ENCODE data around the gene CDK9.
A peak's percentile ranks its signal among the peaks of the same experiment; 100 is the strongest.

The CDK9 gene

GRCh38 chr9:127803507-127804352, 17.9 kb downstream of the CDK9 start:
- DNase-seq (ENCODE audit: low read depth): peak; percentile 24

- DNase-seq (ENCODE audit: low read depth): no peak
These were observed 19.8 kb downstream of the CDK9 start for GRCh38 chr9:127805620-127806019.

GRCh38 chr9:127806871-127807270, 21.0 kb downstream of the CDK9 start:
- DNase-seq (ENCODE audit: low read depth): no peak

- no peak for DNase-seq (ENCODE audit: low read depth)
These were observed 22.6 kb downstream of the CDK9 start for GRCh38 chr9:127808347-127809001.

GRCh38 chr9:127809002-127809539, 23.2 kb downstream of the CDK9 start:
- no peak for DNase-seq (ENCODE audit: low read depth)

- no peak for DNase-seq (ENCODE audit: low read depth)
These were observed 23.9 kb downstream of the CDK9 start for GRCh38 chr9:127809540-127810377.

GRCh38 chr9:127810378-127811187, 24.7 kb downstream of the CDK9 start:
- DNase-seq (ENCODE audit: low read depth): no peak

- no peak for DNase-seq (ENCODE audit: low read depth)
These were observed 26.2 kb downstream of the CDK9 start for GRCh38 chr9:127812011-127812410.

GRCh38 chr9:127812936-127813675, 27.3 kb downstream of the CDK9 start:
- DNase-seq (ENCODE audit: low read depth): no peak

GRCh38 chr9:127813686-127814226, 27.9 kb downstream of the CDK9 start:
- no peak for DNase-seq (ENCODE audit: low read depth)

GRCh38 chr9:127814619-127815511, 29.0 kb downstream of the CDK9 start:
- no peak for DNase-seq (ENCODE audit: low read depth)

- DNase-seq (ENCODE audit: low read depth): no peak
These were observed 29.9 kb downstream of the CDK9 start for GRCh38 chr9:127815512-127816361.

GRCh38 chr9:127816362-127816725, 30.5 kb downstream of the CDK9 start:
- DNase-seq (ENCODE audit: low read depth): no peak

GRCh38 chr9:127816728-127817127, 30.9 kb downstream of the CDK9 start:
- DNase-seq (ENCODE audit: low read depth): no peak

GRCh38 chr9:127817881-127818434, 32.1 kb downstream of the CDK9 start:
- no peak for DNase-seq (ENCODE audit: low read depth)

- no peak for DNase-seq (ENCODE audit: low read depth)
These were observed 32.7 kb downstream of the CDK9 start for GRCh38 chr9:127818574-127818973.

- no peak for DNase-seq (ENCODE audit: low read depth)
These were observed 36.3 kb downstream of the CDK9 start for GRCh38 chr9:127822108-127822507.

Data from GM04503 (cell line).